Loucy (cell line): Measurements from ENCODE around the gene CABCOCO1.

Experiments used
- H2AFZ ChIP-seq: fragments of 200-600 bp; sonication (generic); 2 replicates; pipeline ENCODE4 v1.6.0; 2016; ENCODE audit warnings: antibody characterized with exemption, mild to moderate bottlenecking, low read length, moderate library complexity
- H3F3A ChIP-seq: fragments of 200-600 bp; 2 replicates; pipeline ENCODE4 v1.6.0; 2016; ENCODE audit warnings: antibody characterized with exemption, low read depth, mild to moderate bottlenecking
- H3K27me3 ChIP-seq: fragments of 200-600 bp; sonication (generic); 2 replicates; pipeline ENCODE4 v1.6.1; 2014; ENCODE audit warnings: low read length, mild to moderate bottlenecking; ENCODE audit not compliant: insufficient read depth, poor library complexity, severe bottlenecking
- H3K36me3 ChIP-seq: fragments of 200-600 bp; sonication (generic); 2 replicates; pipeline ENCODE4 v1.6.1; 2016; ENCODE audit warnings: low read length; ENCODE audit not compliant: insufficient read depth
- H3K4me1 ChIP-seq: fragments of 200-600 bp; sonication (generic); 2 replicates; pipeline ENCODE4 v1.5.1; 2014; ENCODE audit warnings: low read length, mild to moderate bottlenecking; ENCODE audit not compliant: insufficient read depth, poor library complexity, severe bottlenecking
- H3K4me2 ChIP-seq: fragments of 200-600 bp; sonication (generic); 2 replicates; pipeline ENCODE4 v1.6.0; 2014; ENCODE audit warnings: antibody characterized with exemption, low read length, low read depth, mild to moderate bottlenecking; ENCODE audit not compliant: poor library complexity, severe bottlenecking
- H3K4me3 ChIP-seq: fragments of 200-600 bp; sonication (generic); 2 replicates; pipeline ENCODE4 v1.5.1; 2014; ENCODE audit warnings: low read length, mild to moderate bottlenecking, mixed read lengths; ENCODE audit not compliant: poor library complexity, severe bottlenecking
- H3K79me2 ChIP-seq: fragments of 200-600 bp; sonication (generic); 2 replicates; pipeline ENCODE4 v1.6.1; 2014; ENCODE audit warnings: low read length; ENCODE audit not compliant: insufficient read depth
- H3K9ac ChIP-seq: fragments of 200-600 bp; sonication (generic); 2 replicates; pipeline ENCODE4 v1.6.0; 2014; ENCODE audit warnings: mild to moderate bottlenecking, low read depth, low read length, moderate library complexity; ENCODE audit not compliant: poor library complexity, severe bottlenecking
- H3K9me2 ChIP-seq: fragments of 200-600 bp; sonication (generic); replicated peaks from 2 replicates; pipeline ENCODE4 v1.6.1; 2016; ENCODE audit warnings: low read depth, low read length, mixed read lengths
- H3K9me3 ChIP-seq: fragments of 200-600 bp; sonication (generic); 2 replicates; pipeline ENCODE4 v1.6.1; 2014; ENCODE audit warnings: mild to moderate bottlenecking, antibody characterized with exemption, low read length, low read depth; ENCODE audit not compliant: insufficient read depth
- H4K20me1 ChIP-seq: fragments of 200-600 bp; sonication (generic); 2 replicates; pipeline ENCODE4 v1.6.0; 2014; ENCODE audit warnings: antibody characterized with exemption, low read length, mild to moderate bottlenecking; ENCODE audit not compliant: insufficient read depth, poor library complexity, severe bottlenecking
- EZH2phosphoT487 ChIP-seq: fragments of 200-600 bp; IDR thresholded peaks from 2 replicates; pipeline ENCODE4 v1.6.1; 2018; ENCODE audit warnings: antibody characterized with exemption, mild to moderate bottlenecking, moderate library complexity, borderline replicate concordance
- TF ChIP-seq, protein P1 (sequence below): fragments of 200-600 bp; sonication (generic); conservative IDR thresholded peaks from 2 replicates; pipeline ENCODE4 v1.5.1; 2014; ENCODE audit warnings: mild to moderate bottlenecking, antibody characterized with exemption, low read length

Gene CABCOCO1

DNA sequence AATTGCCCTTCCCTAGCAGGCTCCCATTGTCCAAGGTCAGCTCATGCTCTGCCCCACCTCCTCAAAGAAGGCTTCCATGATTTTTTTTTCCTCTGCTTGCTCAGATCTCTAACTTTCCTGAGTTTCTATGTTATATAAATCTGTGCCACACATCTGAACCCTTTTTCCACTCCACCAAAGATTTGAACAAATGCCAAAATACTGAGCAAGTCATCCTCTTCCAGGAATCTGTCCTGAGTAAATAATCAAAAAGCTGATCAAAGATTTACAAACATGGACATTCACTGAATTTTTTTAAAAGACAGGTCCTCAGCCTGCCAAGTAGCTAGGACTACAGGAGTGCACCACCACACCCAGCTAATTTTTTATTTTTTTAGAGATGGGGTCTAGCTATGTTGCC, 136.0 kb downstream of the CABCOCO1 start:
- H3K27me3 ChIP-seq, result no peaks in the 10 kb centered on the region
- no peak overlapping the region for H3K4me3 ChIP-seq
- no peaks in the 10 kb centered on the region for H3K9me3 ChIP-seq
- H2AFZ ChIP-seq, result no peak overlapping the region
- no peak overlapping the region for H3K9ac ChIP-seq
- no peaks in the 10 kb centered on the region for H3K9me2 ChIP-seq
- no peaks in the 10 kb centered on the region for H3K36me3 ChIP-seq
- H3K4me2 ChIP-seq, result no peak overlapping the region
- no peaks in the 10 kb centered on the region for H3F3A ChIP-seq
- TF ChIP-seq, protein P1, sequence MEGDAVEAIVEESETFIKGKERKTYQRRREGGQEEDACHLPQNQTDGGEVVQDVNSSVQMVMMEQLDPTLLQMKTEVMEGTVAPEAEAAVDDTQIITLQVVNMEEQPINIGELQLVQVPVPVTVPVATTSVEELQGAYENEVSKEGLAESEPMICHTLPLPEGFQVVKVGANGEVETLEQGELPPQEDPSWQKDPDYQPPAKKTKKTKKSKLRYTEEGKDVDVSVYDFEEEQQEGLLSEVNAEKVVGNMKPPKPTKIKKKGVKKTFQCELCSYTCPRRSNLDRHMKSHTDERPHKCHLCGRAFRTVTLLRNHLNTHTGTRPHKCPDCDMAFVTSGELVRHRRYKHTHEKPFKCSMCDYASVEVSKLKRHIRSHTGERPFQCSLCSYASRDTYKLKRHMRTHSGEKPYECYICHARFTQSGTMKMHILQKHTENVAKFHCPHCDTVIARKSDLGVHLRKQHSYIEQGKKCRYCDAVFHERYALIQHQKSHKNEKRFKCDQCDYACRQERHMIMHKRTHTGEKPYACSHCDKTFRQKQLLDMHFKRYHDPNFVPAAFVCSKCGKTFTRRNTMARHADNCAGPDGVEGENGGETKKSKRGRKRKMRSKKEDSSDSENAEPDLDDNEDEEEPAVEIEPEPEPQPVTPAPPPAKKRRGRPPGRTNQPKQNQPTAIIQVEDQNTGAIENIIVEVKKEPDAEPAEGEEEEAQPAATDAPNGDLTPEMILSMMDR, result no peak
- no peak for TF ChIP-seq EZH2phosphoT487
- no peaks in the 10 kb centered on the region for H4K20me1 ChIP-seq
- peaks cover 18% of the 10 kb centered on the region for H3K4me1 ChIP-seq
- no peaks in the 10 kb centered on the region for H3K79me2 ChIP-seq

DNA sequence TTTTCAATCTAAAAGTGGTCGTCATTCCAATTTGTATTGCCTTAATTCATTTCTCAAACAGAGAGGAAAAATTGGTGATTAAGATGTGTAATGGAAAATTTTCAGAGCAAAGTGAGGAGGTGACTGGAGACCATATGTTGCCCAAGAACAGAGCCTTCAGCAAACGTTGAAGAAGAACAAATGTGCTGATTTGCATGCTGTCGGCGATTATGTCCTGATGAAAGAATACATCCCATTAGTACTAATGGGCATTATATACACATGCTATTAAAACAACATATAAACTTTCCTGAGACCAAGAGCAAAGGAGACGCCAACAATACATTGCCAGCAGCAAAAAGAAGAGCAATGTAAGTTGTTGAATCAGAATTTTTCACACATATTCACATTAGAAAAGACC, 138.8 kb downstream of the CABCOCO1 start:
- H3K4me3 ChIP-seq, result no peak overlapping the region
- no peak for TF ChIP-seq EZH2phosphoT487
- TF ChIP-seq, protein P1, result no peak
- no peak overlapping the region for H3K9ac ChIP-seq
- H3K9me3 ChIP-seq, result no peaks in the 10 kb centered on the region
- no peaks in the 10 kb centered on the region for H3K36me3 ChIP-seq
- H2AFZ ChIP-seq, result no peak overlapping the region
- H4K20me1 ChIP-seq, result no peaks in the 10 kb centered on the region
- no peaks in the 10 kb centered on the region for H3K79me2 ChIP-seq
- no peak overlapping the region for H3K4me2 ChIP-seq
- H3K9me2 ChIP-seq, result no peaks in the 10 kb centered on the region
- no peaks in the 10 kb centered on the region for H3F3A ChIP-seq
- H3K4me1 ChIP-seq, result peaks cover 8% of the 10 kb centered on the region
- no peaks in the 10 kb centered on the region for H3K27me3 ChIP-seq

DNA sequence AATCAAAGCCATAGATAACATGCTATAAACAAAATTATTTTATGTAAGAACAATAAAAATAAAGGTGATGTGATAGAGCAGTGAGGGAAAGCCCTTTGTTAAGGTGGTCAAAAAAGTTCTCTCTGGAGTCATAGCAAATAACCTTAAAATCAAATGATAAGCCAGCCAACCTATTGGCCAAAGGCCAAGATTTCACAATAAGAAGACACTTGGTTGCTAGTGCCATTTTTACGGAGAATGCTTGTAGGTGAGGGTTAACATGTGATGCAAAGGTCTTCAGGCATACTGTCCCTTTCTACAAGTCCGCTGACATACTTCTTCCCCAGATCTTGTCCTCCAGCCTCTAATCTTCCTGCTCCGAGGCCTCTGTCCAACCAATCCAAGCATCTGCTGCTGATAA, 140.5 kb downstream of the CABCOCO1 start:
- no peaks in the 10 kb centered on the region for H3K36me3 ChIP-seq
- TF ChIP-seq, protein P1, result no peak
- no peak for TF ChIP-seq EZH2phosphoT487
- no peak overlapping the region for H3K4me2 ChIP-seq
- no peaks in the 10 kb centered on the region for H3K27me3 ChIP-seq
- no peak overlapping the region for H3K4me3 ChIP-seq
- no peaks in the 10 kb centered on the region for H3K79me2 ChIP-seq
- H3K9me2 ChIP-seq, result no peaks in the 10 kb centered on the region
- no peaks in the 10 kb centered on the region for H4K20me1 ChIP-seq
- no peaks in the 10 kb centered on the region for H3F3A ChIP-seq
- H3K9ac ChIP-seq, result no peak overlapping the region
- H2AFZ ChIP-seq, result no peak overlapping the region
- H3K4me1 ChIP-seq, result peaks cover 9% of the 10 kb centered on the region
- H3K9me3 ChIP-seq, result no peaks in the 10 kb centered on the region
